Mucosa of descending colon (tissue), 3 donors: ENCODE data around the gene DDX31. TPM values are rescaled to one million over a fixed set of nuclear protein-coding genes. Genes with fewer than 3 reads are reported as not detected.
"Not testable (repeated sequence)": the region's sequence is repeated elsewhere in the genome, so short reads cannot be mapped to it uniquely, and the experiment has no call there.

Source experiments
- ATAC-seq: fragments of 200-7000 bp; cut with Tn5 transposase; one replicate; pipeline ENCODE4 v1.9.1; 2020; ENCODE audit warnings: mild to moderate bottlenecking, moderate library complexity
- DNase-seq, 3 donors: peaks; one replicate each; pipeline ENCODE4 v3.0.0-alpha.2; 2020
- H3K36me3 ChIP-seq: fragments of 200-600 bp; one replicate; pipeline ENCODE4 v1.8.0; 2021; ENCODE audit warnings: low read depth, mild to moderate bottlenecking
- H3K4me1 ChIP-seq: fragments of 200-600 bp; one replicate; pipeline ENCODE4 v1.8.0; 2021; ENCODE audit warnings: low read depth, mild to moderate bottlenecking
- H3K4me3 ChIP-seq: fragments of 200-600 bp; one replicate; pipeline ENCODE4 v1.8.0; 2021; ENCODE audit warnings: mild to moderate bottlenecking
- H3K9me3 ChIP-seq: fragments of 200-600 bp; one replicate; pipeline ENCODE4 v1.8.0; 2021; ENCODE audit warnings: mild to moderate bottlenecking
- CTCF ChIP-seq: fragments of 200-600 bp; IDR thresholded peaks from one replicate; pipeline ENCODE4 v1.8.0; 2022; ENCODE audit warnings: antibody characterized with exemption, mild to moderate bottlenecking
- intact Hi-C, 2 donors: fragments of 100-400 bp; cut with DNase I in 1 of 2; cut with micrococcal nuclease in 1 of 2; formaldehyde crosslinking; loops; one replicate each; pipeline versions ENCODE4 v1.11.0 to v1.11.1; 2022; cut with DNase I, micrococcal nuclease
- long read RNA-seq, 2 donors: library from polyadenylated mRNA; unstranded; transcript quantifications; one replicate each; pipeline ENCODE4 v2.0.0, GENCODE V29; 2019 to 2021
- total RNA-seq, 3 donors: library from RNA; stranded (reverse); fragmentation: NEBNext Ultra II Directional in 2 of 3; extraction: Animal tissue kit (Norgen Biotek cat#: 25700) in 2 of 3; gene quantifications; one replicate each; pipeline versions ENCODE4 v1.2.1 to v1.2.4, GENCODE V29; 2021 to 2023
- donor health status: DM: no; HTN: no; CAD: no; lungs with moderate emphysema.
- donor health status: DM: no; HTN: no; CAD: no.
- donor health status: DM: no; HTN: yes; CAD: no.

Gene DDX31
- total RNA-seq = 10 to 100 TPM in 1 of 3 donors, 1 to 10 TPM in 2; 8.7 to 11.2 (median 9.5) TPM
- long read RNA-seq, donor 1, full-length matches to known transcripts = 3 of 10 reads
- long read RNA-seq, donor 1, partial matches to known transcripts = 1 of 10 reads
- long read RNA-seq, donor 1, other reads (novel, unspliced or antisense) = 6 of 10 reads
- long read RNA-seq, donor 2, full-length matches to known transcripts = 2 of 6 reads
- long read RNA-seq, donor 2, partial matches to known transcripts = 1 of 6 reads
- long read RNA-seq, donor 2, other reads (novel, unspliced or antisense) = 3 of 6 reads

- peak; percentile 90 to 93 (median 91) for DNase-seq
- Histone ChIP-seq H3K4me3 (peak within 1 kb of the TSS; percentile 90), H3K4me1 (peaks cover 12% of the 10 kb centered on the region), H3K9me3 (no peaks in the 10 kb centered on the region), H3K36me3 (no peaks in the 10 kb centered on the region)
- intact Hi-C loops = no loop called here
- peak; percentile 95 for ATAC-seq
- peak; percentile 8 for TF ChIP-seq CTCF
Observed at GRCh38 chr9:132669698-132670456, at the start of gene DDX31. Gene DDX31, minus strand, starts transcription at chr9:132669983. Its CDS starts 49 bp downstream, at chr9:132669934.

GRCh38 chr9:132718381-132718928, 48.7 kb upstream of the DDX31 start:
- H3K9me3 ChIP-seq, H3K4me1 ChIP-seq, H3K4me3 ChIP-seq, intact Hi-C loops, ATAC-seq, H3K36me3 ChIP-seq, DNase-seq: not testable (repeated sequence)

- intact Hi-C loops = no loop called here
- no peaks in the 10 kb centered on the region for H3K4me1 ChIP-seq
- ATAC-seq (no peak), DNase-seq (no peak)
- no peaks in the 10 kb centered on the region for H3K9me3 ChIP-seq
- TF ChIP-seq CTCF = no peak
- no peak overlapping the region for H3K4me3 ChIP-seq
- no peaks in the 10 kb centered on the region for H3K36me3 ChIP-seq
Observed at GRCh38 chr9:132717326-132717945, 47.7 kb upstream of the DDX31 start.

GRCh38 chr9:132716007-132716406, 46.2 kb upstream of the DDX31 start:
- intact Hi-C loops = no loop called here
- no peaks in the 10 kb centered on the region for H3K36me3 ChIP-seq
- H3K4me1 ChIP-seq = no peaks in the 10 kb centered on the region
- ATAC-seq = no peak
- no peak for DNase-seq
- no peaks in the 10 kb centered on the region for H3K9me3 ChIP-seq
- no peak overlapping the region for H3K4me3 ChIP-seq
- no peak for TF ChIP-seq CTCF

- no peak for ATAC-seq
- H3K9me3 ChIP-seq = no peaks in the 10 kb centered on the region
- H3K4me3 ChIP-seq = no peak overlapping the region
- H3K36me3 ChIP-seq = no peaks in the 10 kb centered on the region
- no peak for TF ChIP-seq CTCF
- DNase-seq = no peak
- no peaks in the 10 kb centered on the region for H3K4me1 ChIP-seq
- intact Hi-C loops = no loop called here
Observed at GRCh38 chr9:132712753-132713152, 43.0 kb upstream of the DDX31 start.

GRCh38 chr9:132711846-132712245, 42.1 kb upstream of the DDX31 start:
- intact Hi-C loops = no loop called here
- DNase-seq = no peak
- Histone ChIP-seq H3K4me3 (no peak overlapping the region), H3K36me3 (no peaks in the 10 kb centered on the region), H3K4me1 (no peaks in the 10 kb centered on the region), H3K9me3 (no peaks in the 10 kb centered on the region)
- no peak for ATAC-seq
- TF ChIP-seq CTCF = no peak

- H3K36me3 ChIP-seq, intact Hi-C loops, H3K9me3 ChIP-seq, DNase-seq, ATAC-seq, H3K4me1 ChIP-seq, H3K4me3 ChIP-seq: not testable (repeated sequence)
Observed at GRCh38 chr9:132711152-132711551, 41.4 kb upstream of the DDX31 start.
